Glomerular visceral epithelial cell (primary cell): ENCODE data around the gene PATJ.
A peak's percentile ranks its signal among the peaks of the same experiment; 100 is the strongest.
"Not testable (repeated sequence)": the region's sequence is repeated elsewhere in the genome, so short reads cannot be mapped to it uniquely, and the experiment has no call there.

Experiments
- DNase-seq: peaks from one replicate; pipeline ENCODE4 v3.0.0-alpha.2; 2016; ENCODE audit errors: extremely low spot score

The PATJ gene

DNA sequence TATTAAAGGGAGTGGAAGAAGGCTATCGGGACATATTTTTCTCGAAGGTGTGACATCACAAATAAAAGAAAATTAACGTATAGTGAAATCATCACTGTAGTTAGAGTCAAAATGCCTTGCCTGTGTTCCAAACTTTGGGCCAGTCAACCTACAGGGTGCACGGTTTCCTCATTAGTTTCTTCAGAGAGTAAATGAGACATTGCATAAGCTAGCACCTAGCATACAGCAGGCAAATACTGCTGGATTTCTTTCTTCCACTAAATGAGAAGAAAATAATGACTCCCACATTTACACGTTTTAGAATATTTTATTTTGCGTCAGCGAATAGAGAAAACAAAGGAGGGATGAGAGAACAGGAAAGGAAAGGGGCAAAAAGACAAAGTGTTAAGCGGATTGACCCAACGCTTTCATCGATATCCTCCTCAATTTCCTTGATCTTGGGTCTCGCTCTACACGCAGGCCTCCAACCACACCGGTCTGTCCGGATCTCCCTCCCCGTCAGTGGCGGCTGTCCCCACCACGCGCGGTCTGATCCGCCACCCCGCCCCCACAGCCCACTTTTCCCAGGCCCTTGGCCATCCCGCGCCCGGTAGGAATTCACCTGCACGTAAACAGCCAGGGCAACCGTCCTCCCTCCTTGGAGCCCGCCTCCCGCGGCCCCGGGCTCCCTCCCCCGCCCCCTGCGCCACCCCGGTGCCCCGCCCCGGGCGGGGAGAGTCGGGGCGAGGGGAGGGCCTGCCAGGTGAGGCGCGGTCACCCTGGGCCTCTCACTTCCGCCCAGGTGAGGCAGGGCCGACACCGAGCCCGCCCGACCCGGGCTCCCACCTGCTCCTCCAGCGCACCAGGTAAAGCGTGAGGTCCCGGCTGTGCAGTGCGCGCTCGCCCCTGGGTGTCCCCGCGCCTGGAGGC lies at the start of gene PATJ:
TSS of gene PATJ (plus strand) at position 770 of the 909 bp plus-strand sequence. CDS start 20,413 bp downstream, outside the sequence.
- DNase-seq: peak; percentile 69

DNA sequence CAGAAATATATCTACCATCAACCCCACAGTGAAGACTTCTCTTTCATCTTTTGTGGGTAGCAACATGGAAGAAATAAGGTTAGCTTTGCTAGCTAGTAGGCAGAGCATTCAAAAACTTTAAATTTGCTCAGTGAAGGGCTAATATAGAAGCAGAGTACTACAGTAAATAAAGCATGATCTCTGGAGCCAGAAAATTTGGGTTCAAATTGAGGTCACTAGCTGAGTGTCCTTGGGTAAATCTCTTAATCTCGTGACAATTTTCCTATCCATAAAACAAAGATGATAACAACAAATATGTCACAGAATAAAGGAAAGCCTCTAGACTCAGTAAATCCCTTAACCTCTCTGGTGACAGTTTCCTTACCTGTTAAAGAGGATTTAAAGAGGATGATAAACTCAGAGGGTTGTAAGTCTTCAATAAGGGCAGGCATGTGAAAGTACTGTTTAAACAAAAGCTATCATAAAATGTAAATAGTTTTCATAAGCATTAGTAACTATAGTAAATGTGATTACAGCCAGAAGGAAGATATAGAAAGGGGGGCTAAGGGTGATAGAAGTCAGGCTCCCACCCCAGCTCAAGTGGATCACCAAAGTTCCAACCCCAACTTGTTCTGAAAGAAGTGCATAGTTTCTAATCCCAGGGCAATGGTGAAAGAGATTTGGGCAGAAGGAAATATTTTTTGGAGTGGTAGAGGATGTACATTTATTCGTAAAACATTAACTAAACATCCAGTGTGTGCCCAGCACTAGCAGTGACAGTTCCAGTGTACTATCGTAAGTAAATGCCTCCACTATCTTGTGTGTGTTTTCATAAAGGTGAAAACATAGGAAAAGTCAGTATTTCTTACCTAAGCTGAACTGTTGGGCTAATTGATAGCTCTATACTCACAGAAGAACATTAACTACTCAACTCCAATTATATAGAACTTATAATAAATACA lies 42.1 kb upstream of the PATJ start:
- no peak for DNase-seq

GRCh38 chr1:61708953-61709907 lies 33.0 kb upstream of the PATJ start:
- no peak for DNase-seq

GRCh38 chr1:61709908-61710289 lies 32.4 kb upstream of the PATJ start:
- no peak for DNase-seq

GRCh38 chr1:61711257-61711656 lies 31.0 kb upstream of the PATJ start:
- peak; percentile 20 for DNase-seq

- DNase-seq: no peak
Measured at GRCh38 chr1:61711969-61712368, 30.3 kb upstream of the PATJ start.

DNA sequence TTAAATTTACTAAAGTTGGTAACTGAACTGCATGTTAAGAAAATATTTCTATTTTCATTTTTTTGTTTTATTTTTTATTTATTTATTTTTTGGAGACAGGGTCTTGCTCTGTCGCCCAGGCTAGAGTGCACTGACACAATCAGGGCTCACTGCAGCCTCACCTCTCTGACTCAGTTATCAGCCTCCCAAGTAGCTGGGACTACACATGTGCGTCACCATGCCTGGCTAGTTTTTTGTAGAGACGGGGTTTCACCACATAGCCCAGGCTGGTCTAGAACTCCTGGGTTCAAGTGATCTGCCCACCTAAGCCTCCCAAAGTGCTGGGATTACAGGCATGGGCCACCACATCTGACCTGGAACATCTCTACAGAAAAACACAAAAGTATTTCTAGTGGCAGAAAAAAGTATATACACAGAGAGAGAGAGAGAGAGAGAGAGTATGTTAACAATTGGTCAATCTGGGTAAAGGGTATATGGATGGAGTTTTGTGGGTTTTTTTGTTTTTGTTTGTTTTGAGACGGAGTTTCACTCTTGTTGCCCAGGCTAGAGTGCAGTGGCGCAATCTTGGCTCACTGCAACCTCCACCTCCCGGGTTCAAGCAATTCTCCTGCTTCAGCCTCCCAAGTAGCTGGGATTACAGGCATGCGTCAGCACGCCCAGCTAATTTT lies 23.1 kb upstream of the PATJ start:
- not testable (repeated sequence) for DNase-seq

- DNase-seq: no peak
Measured at GRCh38 chr1:61724506-61724812, 17.8 kb upstream of the PATJ start.

GRCh38 chr1:61724813-61725694 lies 17.2 kb upstream of the PATJ start, which contains the start of gene TM2D1:
Gene TM2D1, minus strand, starts transcription at chr1:61725141. Its CDS starts 21 bp downstream, at chr1:61725120.
- peak; percentile 90 for DNase-seq

- DNase-seq: no peak
Measured at GRCh38 chr1:61727544-61727943, 14.7 kb upstream of the PATJ start.

GRCh38 chr1:61730679-61731078 lies 11.6 kb upstream of the PATJ start:
- not testable (repeated sequence) for DNase-seq

DNA sequence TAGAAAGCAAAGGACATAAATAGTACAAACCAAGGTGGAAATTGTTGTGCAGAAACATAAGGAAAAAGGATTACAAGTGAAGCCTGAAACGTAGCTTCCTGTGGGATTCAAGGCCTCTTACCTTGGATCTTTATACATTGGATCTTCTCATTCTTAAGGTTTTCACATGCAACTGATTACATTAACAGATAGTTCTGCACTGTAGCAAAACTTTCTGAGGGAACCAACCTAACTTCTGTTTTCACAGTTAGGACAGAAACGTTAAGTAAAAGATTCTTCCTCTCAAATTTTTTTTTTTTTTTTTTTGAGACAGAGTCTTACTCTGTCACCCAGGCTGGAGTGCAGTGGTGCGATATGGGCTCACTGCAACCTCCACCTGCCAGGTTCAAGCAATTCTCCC lies 9.6 kb upstream of the PATJ start:
- no peak for DNase-seq

DNA sequence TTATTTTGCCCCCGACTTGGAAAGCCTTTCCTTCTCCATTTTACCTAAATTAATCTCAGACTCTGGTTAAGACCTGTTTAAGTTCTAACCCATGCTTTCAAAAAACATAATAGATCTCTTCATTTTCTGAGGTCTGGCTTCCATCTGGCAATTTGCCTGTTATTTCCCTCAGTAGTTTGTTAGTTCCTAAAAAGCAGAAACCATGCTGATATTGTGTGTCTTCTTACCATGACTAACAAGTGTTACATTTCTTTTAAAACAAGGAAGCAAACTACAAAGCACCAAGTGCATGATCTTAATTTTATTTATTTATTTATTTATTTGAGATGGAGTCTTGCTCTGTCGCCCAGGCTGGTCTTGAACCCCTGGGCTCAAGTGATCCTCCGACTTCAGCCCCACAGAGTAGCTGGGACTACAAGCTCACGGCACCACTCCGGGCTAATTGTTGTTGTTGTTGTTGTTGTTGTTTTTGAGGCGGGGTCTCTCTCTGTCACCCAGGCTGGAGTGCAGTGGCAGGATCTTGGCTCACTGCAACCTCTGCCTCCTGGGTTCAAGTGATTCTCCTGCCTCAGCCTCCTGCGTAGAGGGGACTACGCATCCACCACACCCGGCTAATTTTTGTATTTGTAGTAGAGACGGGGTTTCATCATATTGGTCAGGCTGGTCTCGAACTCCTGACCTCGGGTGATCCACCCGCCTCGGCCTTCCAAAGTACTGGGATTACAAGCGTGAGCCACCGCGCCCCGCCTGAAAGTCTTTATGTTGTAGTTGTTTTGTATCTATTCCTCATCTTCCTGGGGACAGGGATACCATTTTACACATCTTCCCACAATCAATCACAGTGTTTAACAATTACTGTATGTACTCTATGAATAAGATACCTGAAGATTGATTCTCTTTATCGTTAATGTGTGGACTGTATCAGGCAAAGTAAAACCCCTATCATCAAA lies 1.3 kb upstream of the PATJ start:
- DNase-seq: no peak

DNA sequence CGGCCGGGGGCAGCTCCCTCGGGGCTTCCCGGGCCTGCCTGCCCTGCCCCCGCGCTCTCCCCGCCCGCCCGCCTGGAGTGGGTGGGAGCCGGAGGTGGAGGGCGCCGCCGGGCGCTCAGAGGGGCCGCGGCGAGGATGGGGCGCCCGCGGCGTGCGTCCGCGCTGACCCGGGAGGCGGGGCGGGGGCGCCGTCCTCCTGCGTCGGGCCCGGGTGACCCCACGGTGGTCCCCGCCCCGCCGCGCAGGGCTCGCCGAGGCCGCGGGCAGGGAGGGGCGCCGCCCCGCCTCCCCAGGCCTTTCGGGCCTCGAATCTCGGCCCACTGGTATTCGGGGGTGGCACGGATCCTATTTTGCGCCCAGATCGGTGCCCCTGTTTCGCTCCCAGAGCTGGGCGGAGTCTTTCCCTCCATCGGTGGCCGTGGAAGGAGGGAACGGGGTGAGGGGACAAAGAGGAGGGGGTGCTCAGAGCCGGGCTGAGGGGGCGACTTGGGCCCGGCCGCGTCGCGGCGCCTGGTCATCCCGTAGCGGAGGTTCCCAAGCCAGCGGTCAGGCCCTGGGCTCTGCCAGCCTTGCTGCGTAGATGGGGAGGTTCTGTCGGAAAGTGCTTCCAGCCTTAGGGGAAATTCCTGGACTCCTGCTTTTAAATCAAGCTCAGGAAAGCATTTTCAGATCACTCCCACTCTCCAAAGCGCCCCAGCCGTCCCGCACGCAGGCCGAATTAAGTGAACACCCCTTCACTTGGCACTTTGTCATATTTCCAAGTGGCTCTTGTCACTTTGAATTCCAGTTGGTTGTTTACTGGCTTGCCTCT lies 545 bp downstream of the PATJ start:
- peak; percentile 66 for DNase-seq

GRCh38 chr1:61743431-61743705 lies 1.1 kb downstream of the PATJ start:
- no peak for DNase-seq

DNA sequence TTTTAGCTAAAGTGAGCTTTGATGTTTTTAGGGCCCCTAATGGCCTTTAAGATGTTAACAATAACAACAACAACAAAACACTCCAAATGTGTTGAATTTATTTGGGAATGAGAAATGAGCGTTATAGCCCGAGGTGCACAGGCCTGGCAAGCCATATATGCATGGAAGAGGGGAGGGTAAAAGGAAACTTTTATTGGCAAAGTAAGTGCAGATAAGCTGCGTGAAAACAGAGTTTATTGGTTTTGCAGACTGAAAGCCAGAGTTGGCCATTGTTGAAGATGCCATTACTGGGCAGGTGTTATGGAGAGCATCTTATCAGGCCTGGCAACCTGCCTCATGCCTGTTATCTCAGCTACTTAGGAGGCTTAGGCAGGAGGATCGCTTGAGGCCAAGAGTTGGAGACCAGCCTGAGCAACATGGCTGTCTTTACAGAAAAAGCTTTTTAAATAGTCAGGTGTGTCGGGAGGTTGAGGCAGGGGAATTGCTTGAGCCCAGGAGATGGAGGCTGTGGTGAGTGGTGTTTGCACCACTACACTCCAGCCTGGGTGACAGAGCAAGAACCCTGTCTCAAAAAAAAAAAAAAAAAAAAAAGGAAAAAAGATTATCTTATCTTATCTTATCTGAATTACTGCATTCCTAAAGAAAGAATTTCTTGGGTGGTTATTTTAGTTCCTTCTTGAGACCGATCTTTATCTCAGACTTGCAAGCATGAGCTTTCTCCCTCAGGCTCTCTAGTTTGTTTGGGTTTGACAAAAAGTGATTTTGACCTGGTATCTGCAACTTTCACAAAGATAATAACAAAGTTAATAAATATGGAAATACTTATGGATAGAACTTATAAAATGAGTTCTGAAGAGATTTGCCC lies 1.7 kb downstream of the PATJ start:
- no peak for DNase-seq

GRCh38 chr1:61746813-61747212 lies 4.5 kb downstream of the PATJ start:
- DNase-seq: peak; percentile 17
